ENCODE results near the gene DCAF15. TPM values are rescaled to one million over a fixed set of nuclear protein-coding genes. Genes with fewer than 3 reads are reported as not detected.

DCAF15 gene, protein sequence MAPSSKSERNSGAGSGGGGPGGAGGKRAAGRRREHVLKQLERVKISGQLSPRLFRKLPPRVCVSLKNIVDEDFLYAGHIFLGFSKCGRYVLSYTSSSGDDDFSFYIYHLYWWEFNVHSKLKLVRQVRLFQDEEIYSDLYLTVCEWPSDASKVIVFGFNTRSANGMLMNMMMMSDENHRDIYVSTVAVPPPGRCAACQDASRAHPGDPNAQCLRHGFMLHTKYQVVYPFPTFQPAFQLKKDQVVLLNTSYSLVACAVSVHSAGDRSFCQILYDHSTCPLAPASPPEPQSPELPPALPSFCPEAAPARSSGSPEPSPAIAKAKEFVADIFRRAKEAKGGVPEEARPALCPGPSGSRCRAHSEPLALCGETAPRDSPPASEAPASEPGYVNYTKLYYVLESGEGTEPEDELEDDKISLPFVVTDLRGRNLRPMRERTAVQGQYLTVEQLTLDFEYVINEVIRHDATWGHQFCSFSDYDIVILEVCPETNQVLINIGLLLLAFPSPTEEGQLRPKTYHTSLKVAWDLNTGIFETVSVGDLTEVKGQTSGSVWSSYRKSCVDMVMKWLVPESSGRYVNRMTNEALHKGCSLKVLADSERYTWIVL
- polyA plus RNA-seq (2012; rRNA removed), result 36.7 and 55.6 TPM in 2 replicates
- polyA plus RNA-seq (2012; cell fraction: cytosol; rRNA removed), result 12.5 and 21.6 TPM in 2 replicates
- polyA plus RNA-seq (2012; cell fraction: nucleus; rRNA removed), result 239 and 253 TPM in 2 replicates

DNA sequence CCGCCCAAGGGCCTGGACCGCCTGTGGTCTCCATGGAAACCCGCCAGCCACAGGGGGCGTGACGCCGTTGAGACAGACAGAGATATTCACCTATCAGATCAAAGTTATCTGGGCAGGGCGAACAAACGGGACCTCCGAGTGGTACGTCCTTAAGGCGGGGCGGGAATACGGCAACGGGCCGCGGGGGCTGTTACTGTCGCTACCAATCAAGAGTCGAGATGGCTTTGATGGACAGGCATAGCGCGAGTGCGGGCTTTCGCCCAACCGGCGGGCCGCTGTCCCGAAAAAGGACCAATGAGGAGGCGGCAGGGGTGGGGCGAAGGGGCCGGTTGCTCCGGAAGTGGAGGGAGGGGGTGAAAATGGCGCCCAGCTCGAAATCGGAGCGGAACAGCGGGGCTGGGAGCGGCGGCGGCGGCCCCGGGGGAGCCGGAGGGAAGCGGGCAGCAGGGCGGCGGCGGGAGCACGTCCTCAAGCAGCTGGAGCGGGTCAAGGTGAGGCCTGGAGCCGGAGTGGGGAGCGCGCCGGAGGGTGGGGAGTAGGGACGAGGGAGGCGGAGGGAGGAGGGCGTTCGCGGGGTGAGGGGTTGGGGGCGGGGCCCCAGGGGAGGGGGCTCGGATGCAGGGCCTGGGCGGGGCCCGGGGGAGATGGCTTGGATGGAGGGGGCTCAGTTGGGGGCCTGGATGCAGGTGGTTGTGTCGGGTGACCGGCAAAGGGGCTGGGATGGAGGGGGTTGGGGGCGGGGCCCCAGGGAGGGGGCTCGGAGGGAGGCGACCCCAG is at the start of gene DCAF15:
TSS of gene DCAF15 (plus strand) at position 356 of the 777 bp plus-strand sequence. CDS start at position 360, 4 bp downstream.
- Histone ChIP-seq H3K9me2 (no peaks in the 10 kb centered on the region), H3K9ac (peak within 1 kb of the TSS; percentile 77), H3K4me3 (ENCODE audit: low read depth in 2 of 2, low read length in 1 of 2) (peak within 1 kb of the TSS; percentile 61 to 93), H3K4me2 (peak within 1 kb of the TSS; percentile 99), H3K36me3 (replicated peaks in 1 of 2; ENCODE audit: control insufficient read depth in 1 of 2, insufficient read depth in 2 of 2, low read length in 1 of 2) (peaks cover 9 to 21% of the 10 kb centered on the region in 2 experiments), H2AFZ (ENCODE audit: low read depth) (peak within 1 kb of the TSS; percentile 81), H3K27ac (ENCODE audit: low read depth in 2 of 2, low read length in 1 of 2) (peak within 1 kb of the TSS; percentile 54 to 86), H3F3A (replicated peaks; ENCODE audit: insufficient read depth) (no peaks in the 10 kb centered on the region), H3K9me3 (no peaks in the 10 kb centered on the region), H3K4me1 (ENCODE audit: control insufficient read depth in 1 of 2, insufficient read depth in 2 of 2, low read depth in 1 of 2, low read length in 1 of 2) (peaks cover 0 to 11% of the 10 kb centered on the region in 2 experiments; a peak in 1 of 4 replicates), H3K79me2 (ENCODE audit: insufficient read depth) (peaks cover 35% of the 10 kb centered on the region), H4K20me1 (ENCODE audit: insufficient read depth) (peaks cover 8% of the 10 kb centered on the region; the same call in 1 of the 2 replicates), H3K27me3 (ENCODE audit: insufficient read depth) (no peaks in the 10 kb centered on the region)
- TF ChIP-seq NFIC (IDR thresholded peaks at IDR 0.05; ENCODE audit: borderline replicate concordance), result no peak
- TF ChIP-seq RFX5 (IDR thresholded peaks at IDR 0.05; ENCODE audit: low read length), result peak; percentile 66; the same call in 1 of the 2 replicates
- TF ChIP-seq FOXM1 (IDR thresholded peaks at IDR 0.05; ENCODE audit: low read depth), result no peak
- peak; percentile 95 for TF ChIP-seq CHD2 (IDR thresholded peaks at IDR 0.05; ENCODE audit: low read length, partially characterized antibody)
- no peak for TF ChIP-seq FOXJ3 (CRISPR knock-in tag; IDR thresholded peaks at IDR 0.05)
- TF ChIP-seq, protein P1, sequence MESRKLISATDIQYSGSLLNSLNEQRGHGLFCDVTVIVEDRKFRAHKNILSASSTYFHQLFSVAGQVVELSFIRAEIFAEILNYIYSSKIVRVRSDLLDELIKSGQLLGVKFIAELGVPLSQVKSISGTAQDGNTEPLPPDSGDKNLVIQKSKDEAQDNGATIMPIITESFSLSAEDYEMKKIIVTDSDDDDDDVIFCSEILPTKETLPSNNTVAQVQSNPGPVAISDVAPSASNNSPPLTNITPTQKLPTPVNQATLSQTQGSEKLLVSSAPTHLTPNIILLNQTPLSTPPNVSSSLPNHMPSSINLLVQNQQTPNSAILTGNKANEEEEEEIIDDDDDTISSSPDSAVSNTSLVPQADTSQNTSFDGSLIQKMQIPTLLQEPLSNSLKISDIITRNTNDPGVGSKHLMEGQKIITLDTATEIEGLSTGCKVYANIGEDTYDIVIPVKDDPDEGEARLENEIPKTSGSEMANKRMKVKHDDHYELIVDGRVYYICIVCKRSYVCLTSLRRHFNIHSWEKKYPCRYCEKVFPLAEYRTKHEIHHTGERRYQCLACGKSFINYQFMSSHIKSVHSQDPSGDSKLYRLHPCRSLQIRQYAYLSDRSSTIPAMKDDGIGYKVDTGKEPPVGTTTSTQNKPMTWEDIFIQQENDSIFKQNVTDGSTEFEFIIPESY (IDR thresholded peaks at IDR 0.05; ENCODE audit: borderline replicate concordance, low read depth), result no peak
- TF ChIP-seq TAF1 (IDR thresholded peaks at IDR 0.05; ENCODE audit: borderline replicate concordance, low read depth, low read length), result peak; percentile 97
- TF ChIP-seq EP300 (IDR thresholded peaks at IDR 0.05; ENCODE audit: borderline replicate concordance in 1 of 2, low read depth in 1 of 2, low read length in 1 of 2), result no peak
- no peak for TF ChIP-seq RAD21 (IDR thresholded peaks at IDR 0.05; ENCODE audit: low read length)
- TF ChIP-seq ELF1 (IDR thresholded peaks at IDR 0.05), result peak; percentile 65
- TF ChIP-seq POLR2AphosphoS5 (IDR thresholded peaks at IDR 0.05; ENCODE audit: low read depth, low read length), result peak; percentile 28; the same call in 1 of the 2 replicates
- TF ChIP-seq, protein P2, sequence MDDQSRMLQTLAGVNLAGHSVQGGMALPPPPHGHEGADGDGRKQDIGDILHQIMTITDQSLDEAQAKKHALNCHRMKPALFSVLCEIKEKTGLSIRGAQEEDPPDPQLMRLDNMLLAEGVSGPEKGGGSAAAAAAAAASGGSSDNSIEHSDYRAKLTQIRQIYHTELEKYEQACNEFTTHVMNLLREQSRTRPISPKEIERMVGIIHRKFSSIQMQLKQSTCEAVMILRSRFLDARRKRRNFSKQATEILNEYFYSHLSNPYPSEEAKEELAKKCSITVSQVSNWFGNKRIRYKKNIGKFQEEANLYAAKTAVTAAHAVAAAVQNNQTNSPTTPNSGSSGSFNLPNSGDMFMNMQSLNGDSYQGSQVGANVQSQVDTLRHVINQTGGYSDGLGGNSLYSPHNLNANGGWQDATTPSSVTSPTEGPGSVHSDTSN (IDR thresholded peaks at IDR 0.05), result peak; percentile 99
- peak; percentile 71 for TF ChIP-seq GABPA (IDR thresholded peaks at IDR 0.05; ENCODE audit: low read depth)
- peak; percentile 95 for TF ChIP-seq YY1 (IDR thresholded peaks at IDR 0.05; ENCODE audit: low read depth)
- TF ChIP-seq MXI1 (IDR thresholded peaks at IDR 0.05; ENCODE audit: low read depth, low read length), result 0 out of 2 replicates have a peak, but pooled peaks have one; percentile 35
- 1% methylated on average over 44 of the region's 65 CpGs for WGBS (ENCODE audit: low lambda C conversion rate)
- peak; percentile 99 for DNase-seq
- ChIA-PET CTCF (interaction anchor here (0.6 to 5.1 kb wide), 15 partner anchors 14 to 1195 kb away, joined by 3 to 19 read pairs (median 5); partner anchors contain the start of genes IL27RA, MISP3 and PODNL1), POLR2A (interaction anchor here (0.6 to 3.5 kb wide), 6 partner anchors 10 to 128 kb away, joined by 3 to 24 read pairs (median 5); partner anchors contain the start of gene PODNL1)

Data from SK-N-SH (cell line).